ENCODE data around the gene TAS2R41.

DNA sequence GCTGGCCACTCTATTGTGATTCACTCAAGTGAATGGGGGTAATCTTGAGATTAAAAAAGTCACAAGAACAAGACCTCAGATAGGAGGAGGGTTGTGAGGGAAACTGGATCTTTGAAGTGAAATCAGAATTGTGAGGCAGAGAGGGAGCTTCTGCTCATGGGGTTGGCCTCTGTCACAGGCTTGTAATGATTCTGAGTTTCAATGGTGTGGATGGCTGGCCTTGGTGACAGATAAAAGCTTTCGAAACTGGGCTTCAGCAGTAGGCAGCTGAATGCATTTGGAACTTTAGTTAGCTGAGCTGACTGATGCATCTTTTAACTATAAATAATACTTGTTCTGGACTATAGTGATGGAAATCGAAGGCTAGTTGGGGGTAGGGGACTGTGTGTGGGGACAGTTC is 22.2 kb upstream of the TAS2R41 start:
- no peak for TF ChIP-seq EP300 (IDR thresholded peaks at IDR 0.05)
- TF ChIP-seq, protein P1, sequence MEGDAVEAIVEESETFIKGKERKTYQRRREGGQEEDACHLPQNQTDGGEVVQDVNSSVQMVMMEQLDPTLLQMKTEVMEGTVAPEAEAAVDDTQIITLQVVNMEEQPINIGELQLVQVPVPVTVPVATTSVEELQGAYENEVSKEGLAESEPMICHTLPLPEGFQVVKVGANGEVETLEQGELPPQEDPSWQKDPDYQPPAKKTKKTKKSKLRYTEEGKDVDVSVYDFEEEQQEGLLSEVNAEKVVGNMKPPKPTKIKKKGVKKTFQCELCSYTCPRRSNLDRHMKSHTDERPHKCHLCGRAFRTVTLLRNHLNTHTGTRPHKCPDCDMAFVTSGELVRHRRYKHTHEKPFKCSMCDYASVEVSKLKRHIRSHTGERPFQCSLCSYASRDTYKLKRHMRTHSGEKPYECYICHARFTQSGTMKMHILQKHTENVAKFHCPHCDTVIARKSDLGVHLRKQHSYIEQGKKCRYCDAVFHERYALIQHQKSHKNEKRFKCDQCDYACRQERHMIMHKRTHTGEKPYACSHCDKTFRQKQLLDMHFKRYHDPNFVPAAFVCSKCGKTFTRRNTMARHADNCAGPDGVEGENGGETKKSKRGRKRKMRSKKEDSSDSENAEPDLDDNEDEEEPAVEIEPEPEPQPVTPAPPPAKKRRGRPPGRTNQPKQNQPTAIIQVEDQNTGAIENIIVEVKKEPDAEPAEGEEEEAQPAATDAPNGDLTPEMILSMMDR (IDR thresholded peaks at IDR 0.05) = no peak
